SIG-M5 treated with dmso at 0.1 percent for 504 hours (cell line): ENCODE data around the gene MNX1.

Source experiments
- DNase-seq: peaks from one replicate; lab custom pipeline; 2025; ENCODE audit not compliant: unreplicated experiment; lab: John Stamatoyannopoulos, UW

MNX1 gene

DNA sequence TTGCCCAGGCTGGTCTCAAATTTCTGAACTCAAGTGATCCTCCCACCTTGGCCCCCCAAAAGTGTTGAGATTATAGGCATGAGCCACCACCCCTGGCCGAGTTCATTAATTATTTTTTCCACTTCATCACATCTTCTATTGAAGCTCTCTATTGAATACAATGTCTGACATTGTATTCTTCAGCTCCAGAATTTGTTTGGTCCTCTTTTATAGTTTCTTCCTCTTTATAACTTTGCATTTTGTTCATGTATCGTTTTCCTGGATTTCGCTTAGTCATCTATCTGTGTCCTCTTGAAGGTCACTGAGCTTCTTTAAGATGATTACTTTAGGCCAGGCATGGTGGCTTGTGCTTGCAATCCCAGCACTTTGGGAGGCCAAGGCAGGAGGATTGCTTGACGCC lies 30.8 kb downstream of the MNX1 start:
- DNase-seq: no peak

DNA sequence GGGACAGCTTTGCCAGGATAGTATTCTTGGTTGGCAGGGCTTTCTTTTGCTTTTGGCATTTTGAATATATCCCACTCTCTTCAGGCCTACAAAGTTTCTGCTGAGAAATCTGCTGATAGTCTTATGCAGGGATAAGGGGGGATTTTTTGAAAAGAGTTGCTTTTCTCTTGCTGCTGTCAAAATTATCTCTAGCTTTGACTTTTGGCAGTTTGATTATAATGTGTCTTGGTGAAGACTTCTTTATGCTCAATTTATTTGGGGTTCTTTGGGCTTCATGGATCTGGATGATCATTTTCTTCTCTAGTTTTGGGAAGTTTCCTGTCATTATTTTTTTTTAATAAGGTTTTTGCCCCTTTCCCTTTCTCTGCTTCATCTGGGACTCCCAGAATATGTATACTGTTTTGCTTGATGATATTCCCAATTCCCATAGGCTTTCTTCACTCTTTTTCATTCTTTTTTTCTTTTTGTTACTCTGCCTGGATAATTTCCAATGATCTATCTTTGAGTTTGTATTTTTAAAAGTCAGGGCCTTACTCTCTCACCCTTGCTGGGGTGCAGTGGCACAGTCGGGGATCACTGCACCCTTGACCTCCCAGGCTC lies 31.4 kb downstream of the MNX1 start:
- no peak for DNase-seq

DNA sequence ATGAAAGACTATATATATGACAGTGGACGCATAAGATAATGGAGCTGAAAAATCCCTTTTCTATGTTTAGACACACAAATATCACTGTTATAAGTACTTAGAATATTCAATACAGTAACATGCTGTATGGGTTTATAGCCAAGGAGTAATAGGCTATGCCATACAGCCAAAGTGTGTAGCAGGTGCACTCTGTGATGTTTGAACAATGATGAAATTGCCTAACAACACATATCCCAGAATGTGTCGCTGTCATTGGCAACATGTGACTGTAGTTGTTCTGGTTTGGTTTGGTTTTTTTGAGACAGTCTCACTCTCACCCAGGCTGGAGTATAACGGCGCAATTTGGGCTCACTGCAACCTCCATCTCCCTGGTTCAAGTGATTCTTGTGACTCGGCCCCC lies 34.8 kb downstream of the MNX1 start:
- no peak for DNase-seq

DNA sequence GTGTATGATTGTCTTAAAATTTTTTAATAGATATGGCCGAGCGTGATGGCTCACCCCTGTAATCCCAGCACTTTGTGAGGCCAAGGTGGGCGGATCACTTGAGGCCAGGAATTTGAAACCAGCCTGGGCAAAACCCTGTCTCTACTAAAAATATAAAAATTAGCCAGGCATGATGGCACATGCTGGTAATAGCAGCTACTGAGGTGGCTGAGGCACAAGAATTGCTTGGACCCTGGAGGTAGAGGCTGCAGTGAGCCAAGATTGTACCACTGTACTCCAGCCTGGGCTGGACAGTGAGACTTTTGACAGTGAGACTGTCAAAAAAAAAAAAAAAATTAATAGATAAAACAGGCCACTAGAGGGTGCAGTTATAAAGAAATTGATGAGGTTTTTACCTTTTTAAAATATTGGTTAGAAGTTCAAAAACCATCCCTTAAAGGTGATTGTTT lies 40.5 kb downstream of the MNX1 start:
- no peak for DNase-seq

DNA sequence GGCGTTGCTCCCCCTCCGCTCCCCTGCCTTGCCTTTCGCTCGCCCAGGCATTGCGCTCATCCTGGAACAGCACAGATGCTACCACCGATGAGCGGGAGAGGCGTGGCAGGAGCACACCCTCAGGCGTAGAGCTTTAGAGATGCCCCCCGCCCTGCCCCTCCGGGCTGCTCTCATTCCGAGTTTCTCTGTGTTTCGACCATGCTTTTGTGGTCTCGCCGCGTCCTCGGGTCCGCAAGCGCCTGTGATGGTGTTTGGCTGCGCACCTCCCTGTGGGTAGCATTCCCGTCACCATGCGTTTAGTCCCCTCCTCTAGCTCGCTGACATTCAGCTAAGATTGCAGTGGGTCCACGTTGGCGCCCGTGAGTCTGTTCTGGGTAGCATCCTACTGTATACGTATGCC lies 42.3 kb downstream of the MNX1 start:
- DNase-seq: no peak

DNA sequence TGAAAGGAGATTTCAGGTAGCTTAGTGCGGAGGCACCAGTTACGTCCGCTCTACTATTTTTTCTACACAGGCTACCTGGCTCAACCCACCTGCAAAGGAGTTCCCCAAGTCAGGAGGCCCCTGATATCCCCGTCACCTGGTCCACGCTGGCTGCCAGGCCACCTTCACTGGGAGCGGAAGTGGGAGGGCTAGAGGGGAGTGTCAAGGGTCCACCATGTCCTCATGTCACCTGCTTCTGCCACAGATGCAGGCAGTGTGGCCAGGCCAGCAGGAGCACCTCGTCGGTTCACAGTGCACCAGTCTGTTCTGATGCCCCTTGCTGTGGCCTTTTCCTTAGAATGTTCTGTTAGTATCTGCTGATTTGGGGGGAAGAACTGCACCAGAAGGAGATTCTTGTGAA lies 44.1 kb downstream of the MNX1 start:
- no peak for DNase-seq

DNA sequence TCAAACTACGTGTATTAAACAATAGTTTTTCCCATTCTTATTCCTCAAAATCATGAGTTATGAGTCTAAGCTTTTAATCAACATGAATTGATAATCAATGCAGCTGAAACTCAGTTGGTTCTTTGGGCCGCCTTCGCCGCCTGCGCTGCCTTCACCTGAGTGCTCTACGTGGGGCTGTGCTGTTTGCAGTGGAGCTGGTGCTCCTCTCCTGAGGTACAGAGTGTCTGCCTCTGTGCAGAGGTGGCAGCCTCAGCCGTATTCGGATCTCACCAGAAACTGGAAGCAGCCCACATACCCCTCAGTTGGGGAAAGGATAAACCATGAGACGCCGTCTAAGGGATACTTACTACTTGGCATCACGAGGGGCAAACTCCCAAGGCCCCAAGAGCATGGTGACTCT lies 45.5 kb downstream of the MNX1 start:
- no peak for DNase-seq

DNA sequence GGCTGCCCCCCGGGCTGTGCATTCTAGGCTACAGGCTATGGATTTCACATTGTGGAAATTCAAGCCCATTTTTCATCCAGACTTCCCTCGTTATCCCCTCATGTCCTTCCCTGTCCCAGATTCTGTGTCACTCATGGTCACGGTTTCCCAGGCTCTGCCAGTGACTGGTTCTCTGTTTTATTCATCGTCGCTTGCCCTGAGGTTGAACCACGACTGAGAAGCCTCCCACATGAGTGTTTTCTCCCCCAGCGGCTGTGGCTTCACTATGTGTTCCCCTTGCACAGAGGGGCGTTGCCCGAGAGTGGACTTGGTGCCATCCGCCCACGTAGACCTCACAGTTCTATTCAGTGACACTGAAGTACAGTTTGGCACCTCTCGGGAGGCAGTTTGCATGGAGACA lies 47.0 kb downstream of the MNX1 start:
- DNase-seq: no peak

DNA sequence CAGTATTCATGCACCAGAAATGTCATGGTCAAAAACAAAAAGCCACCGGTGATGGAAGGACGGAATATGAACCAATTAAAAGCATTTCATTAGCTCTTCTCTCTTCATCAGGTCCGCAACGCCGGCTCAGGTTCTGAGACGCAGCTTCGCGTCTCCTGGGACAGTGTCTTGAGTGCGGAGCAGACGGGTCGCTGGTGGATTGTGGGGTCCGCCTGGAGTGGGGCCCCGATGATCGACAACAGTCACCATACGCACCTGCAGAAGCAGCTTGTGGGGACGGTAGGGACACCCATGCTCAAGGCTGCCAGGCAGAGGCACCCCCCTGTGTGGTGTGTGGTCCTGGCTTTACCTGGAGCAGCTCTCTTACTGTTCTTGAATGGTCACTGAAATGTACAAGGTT lies 47.6 kb downstream of the MNX1 start:
- no peak for DNase-seq

DNA sequence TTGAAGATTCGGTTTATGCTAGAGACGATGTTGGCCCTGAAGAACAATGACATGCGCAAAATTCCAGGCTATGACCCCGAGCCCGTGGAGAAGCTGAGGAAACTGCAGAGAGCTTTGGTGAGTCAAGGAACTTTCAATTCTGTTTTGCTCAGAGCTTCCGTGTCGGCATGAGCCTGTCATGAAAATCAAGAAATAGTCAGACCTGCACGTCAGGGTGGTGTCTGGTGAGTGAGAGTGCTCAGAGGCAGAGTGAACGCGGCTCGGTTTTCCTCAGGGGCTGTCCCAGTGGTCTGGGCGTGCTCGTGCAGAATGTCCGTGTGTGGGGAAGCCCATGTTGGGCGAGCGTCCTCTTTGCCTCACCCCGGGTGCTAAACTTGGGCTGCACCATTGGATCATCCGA lies 48.3 kb downstream of the MNX1 start:
- no peak for DNase-seq

DNA sequence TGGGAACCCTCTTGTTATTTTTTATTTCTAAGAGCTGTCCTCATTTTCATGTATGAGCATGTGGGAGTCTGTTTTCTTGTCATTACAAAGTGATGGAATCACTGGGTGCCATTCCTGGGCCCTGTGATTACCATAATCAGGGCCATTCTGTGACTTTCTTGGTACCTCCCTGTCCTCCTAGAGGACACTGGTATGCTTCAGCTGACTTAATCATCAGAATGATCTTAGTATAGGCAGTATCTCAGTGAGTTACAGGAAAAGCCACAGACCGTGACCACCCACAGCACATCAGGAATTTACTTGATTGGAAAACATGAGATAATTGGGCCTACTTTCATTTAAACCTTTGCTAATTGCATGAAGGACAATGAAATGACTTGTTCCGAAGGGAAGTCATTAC lies 53.7 kb downstream of the MNX1 start:
- no peak for DNase-seq

DNA sequence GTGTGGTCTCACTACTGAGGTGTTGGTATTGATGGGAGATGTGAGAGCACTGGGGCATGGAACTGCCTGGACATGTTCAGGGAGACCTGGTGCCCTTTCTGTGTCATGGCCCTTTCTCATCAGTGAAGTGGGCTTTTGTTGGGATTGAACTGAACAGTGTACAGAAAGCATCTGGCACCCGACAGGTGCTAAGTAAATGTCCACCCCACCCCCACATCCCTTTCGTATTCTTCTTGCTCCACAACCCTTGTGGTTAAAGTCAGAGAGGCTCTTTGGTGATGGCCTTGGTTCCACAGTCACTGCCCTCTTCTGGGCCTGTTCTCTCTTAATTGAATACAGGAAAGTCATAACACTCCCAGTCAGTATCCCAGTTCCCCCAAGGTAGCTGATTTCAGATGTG lies 55.5 kb downstream of the MNX1 start:
- no peak for DNase-seq
